ENCODE results near the gene IL16.

Gene IL16

GRCh38 chr15:81357180-81357686 is 160.6 kb downstream of the IL16 start:
- H3K4me3 ChIP-seq (ENCODE audit: low read depth, low read length): no peak overlapping the region
- no peak for DNase-seq
- H3K27me3 ChIP-seq (ENCODE audit: insufficient read depth, low read depth, severe bottlenecking): no peaks in the 10 kb centered on the region
- H3K27ac ChIP-seq: no peak overlapping the region
- H3K36me3 ChIP-seq: no peaks in the 10 kb centered on the region
- TF ChIP-seq, protein P1, sequence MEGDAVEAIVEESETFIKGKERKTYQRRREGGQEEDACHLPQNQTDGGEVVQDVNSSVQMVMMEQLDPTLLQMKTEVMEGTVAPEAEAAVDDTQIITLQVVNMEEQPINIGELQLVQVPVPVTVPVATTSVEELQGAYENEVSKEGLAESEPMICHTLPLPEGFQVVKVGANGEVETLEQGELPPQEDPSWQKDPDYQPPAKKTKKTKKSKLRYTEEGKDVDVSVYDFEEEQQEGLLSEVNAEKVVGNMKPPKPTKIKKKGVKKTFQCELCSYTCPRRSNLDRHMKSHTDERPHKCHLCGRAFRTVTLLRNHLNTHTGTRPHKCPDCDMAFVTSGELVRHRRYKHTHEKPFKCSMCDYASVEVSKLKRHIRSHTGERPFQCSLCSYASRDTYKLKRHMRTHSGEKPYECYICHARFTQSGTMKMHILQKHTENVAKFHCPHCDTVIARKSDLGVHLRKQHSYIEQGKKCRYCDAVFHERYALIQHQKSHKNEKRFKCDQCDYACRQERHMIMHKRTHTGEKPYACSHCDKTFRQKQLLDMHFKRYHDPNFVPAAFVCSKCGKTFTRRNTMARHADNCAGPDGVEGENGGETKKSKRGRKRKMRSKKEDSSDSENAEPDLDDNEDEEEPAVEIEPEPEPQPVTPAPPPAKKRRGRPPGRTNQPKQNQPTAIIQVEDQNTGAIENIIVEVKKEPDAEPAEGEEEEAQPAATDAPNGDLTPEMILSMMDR (IDR thresholded peaks at IDR 0.05; ENCODE audit: low read depth, low read length): no peak
- H3K9me3 ChIP-seq (ENCODE audit: severe bottlenecking): no peaks in the 10 kb centered on the region

- TF ChIP-seq, protein P1 (IDR thresholded peaks at IDR 0.05; ENCODE audit: low read depth, low read length): no peak
- Histone ChIP-seq H3K9me3 (ENCODE audit: severe bottlenecking) (no peaks in the 10 kb centered on the region), H3K36me3 (no peaks in the 10 kb centered on the region), H3K4me3 (ENCODE audit: low read depth, low read length) (no peak overlapping the region), H3K27me3 (ENCODE audit: insufficient read depth, low read depth, severe bottlenecking) (no peaks in the 10 kb centered on the region), H3K27ac (no peak overlapping the region)
- DNase-seq: no peak
Observed at GRCh38 chr15:81358248-81358647, 161.6 kb downstream of the IL16 start.

GRCh38 chr15:81360491-81360890 is 163.8 kb downstream of the IL16 start:
- no peak for DNase-seq
- Histone ChIP-seq H3K9me3 (ENCODE audit: severe bottlenecking) (no peaks in the 10 kb centered on the region), H3K4me3 (ENCODE audit: low read depth, low read length) (no peak overlapping the region), H3K27me3 (ENCODE audit: insufficient read depth, low read depth, severe bottlenecking) (no peaks in the 10 kb centered on the region), H3K27ac (no peak overlapping the region), H3K36me3 (no peaks in the 10 kb centered on the region)
- TF ChIP-seq, protein P1 (IDR thresholded peaks at IDR 0.05; ENCODE audit: low read depth, low read length): no peak

- no peak for DNase-seq
- TF ChIP-seq, protein P1 (IDR thresholded peaks at IDR 0.05; ENCODE audit: low read depth, low read length): no peak
- H3K36me3 ChIP-seq: no peaks in the 10 kb centered on the region
- no peaks in the 10 kb centered on the region for H3K9me3 ChIP-seq (ENCODE audit: severe bottlenecking)
- H3K27ac ChIP-seq: no peak overlapping the region
- no peaks in the 10 kb centered on the region for H3K27me3 ChIP-seq (ENCODE audit: insufficient read depth, low read depth, severe bottlenecking)
- no peak overlapping the region for H3K4me3 ChIP-seq (ENCODE audit: low read depth, low read length)
Observed at GRCh38 chr15:81361891-81362290, 165.2 kb downstream of the IL16 start.

- no peaks in the 10 kb centered on the region for H3K36me3 ChIP-seq
- no peak overlapping the region for H3K4me3 ChIP-seq (ENCODE audit: low read depth, low read length)
- no peaks in the 10 kb centered on the region for H3K27me3 ChIP-seq (ENCODE audit: insufficient read depth, low read depth, severe bottlenecking)
- TF ChIP-seq, protein P1 (IDR thresholded peaks at IDR 0.05; ENCODE audit: low read depth, low read length): no peak
- no peak for DNase-seq
- H3K9me3 ChIP-seq (ENCODE audit: severe bottlenecking): no peaks in the 10 kb centered on the region
- no peak overlapping the region for H3K27ac ChIP-seq
Observed at GRCh38 chr15:81362790-81363189, 166.1 kb downstream of the IL16 start.

DNA sequence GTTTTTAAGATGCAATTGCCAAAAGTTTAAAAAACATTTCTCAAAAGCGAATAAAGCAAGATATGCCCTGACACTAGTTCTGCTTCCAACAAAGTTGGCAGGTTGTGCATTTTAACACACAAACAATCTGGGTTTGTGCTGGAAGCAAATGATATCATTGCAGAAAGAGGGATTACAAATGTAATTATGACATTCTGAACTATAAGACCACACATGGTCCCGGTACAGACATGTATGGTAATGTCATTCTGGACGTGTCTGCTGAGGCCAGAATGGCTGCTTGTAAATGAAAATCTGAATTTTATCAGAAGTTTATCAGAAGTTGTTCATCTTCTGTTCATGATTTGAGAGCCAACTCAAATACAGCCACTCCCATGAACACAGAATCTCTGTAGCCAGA is 166.6 kb downstream of the IL16 start:
- no peaks in the 10 kb centered on the region for H3K9me3 ChIP-seq (ENCODE audit: severe bottlenecking)
- no peak overlapping the region for H3K27ac ChIP-seq
- no peak for DNase-seq
- TF ChIP-seq, protein P1 (IDR thresholded peaks at IDR 0.05; ENCODE audit: low read depth, low read length): no peak
- no peak overlapping the region for H3K4me3 ChIP-seq (ENCODE audit: low read depth, low read length)
- H3K36me3 ChIP-seq: no peaks in the 10 kb centered on the region
- no peaks in the 10 kb centered on the region for H3K27me3 ChIP-seq (ENCODE audit: insufficient read depth, low read depth, severe bottlenecking)

Measured in WERI-Rb-1 (cell line).